Measurements from ENCODE around the gene ZXDC. TPM values are rescaled to one million over a fixed set of nuclear protein-coding genes. Genes with fewer than 3 reads are reported as not detected.

Gene ZXDC
- total and polyA plus RNA-seq, 2 donors (not counting 1 experiment from before 2014, with no cell fraction given): 38.9 to 70.9 TPM

GRCh38 chr3:126516936-126517290 lies 41.2 kb upstream of the ZXDC start:
- no peak overlapping the region for H3K4me3 Mint-ChIP-seq
- Histone ChIP-seq H3K4me1 (ENCODE audit: control insufficient read depth in 2 of 2, insufficient read depth in 2 of 2, low read length in 2 of 2) (no peaks in the 10 kb centered on the region), H3K36me3 (replicated peaks in 1 of 2; ENCODE audit: control extremely low read depth in 1 of 2, control insufficient read depth in 1 of 2, extremely low read depth in 1 of 2, insufficient read depth in 2 of 2, low read length in 1 of 2) (no peaks in the 10 kb centered on the region), H3K27ac (ENCODE audit: low read length in 2 of 2) (no peak overlapping the region), H3K9ac (ENCODE audit: low read length) (no peak overlapping the region), H3K79me2 (ENCODE audit: control insufficient read depth, insufficient read depth, low read length) (no peaks in the 10 kb centered on the region), H3K9me3 (ENCODE audit: control extremely low read depth in 1 of 3, control insufficient read depth in 2 of 3, insufficient read depth in 1 of 3, low read length in 2 of 3) (no peaks in the 10 kb centered on the region), H3K4me3 (ENCODE audit: control extremely low read depth in 1 of 5, extremely low read depth in 1 of 5, insufficient read depth in 1 of 5, low read depth in 2 of 5, low read length in 4 of 5) (no peak overlapping the region), H2AFZ (ENCODE audit: insufficient read depth, low read depth, low read length, poor library complexity, severe bottlenecking) (no peak overlapping the region), H3K27me3 (replicated peaks in 1 of 4; ENCODE audit: control extremely low read depth in 1 of 4, control insufficient read depth in 3 of 4, insufficient read depth in 4 of 4, low read length in 3 of 4) (peaks cover 0 to 5% (median 0%) of the 10 kb centered on the region in 4 experiments), H3K4me2 (replicated peaks; ENCODE audit: low read depth, low read length, poor library complexity, severe bottlenecking) (no peak overlapping the region), H4K20me1 (ENCODE audit: control insufficient read depth, insufficient read depth, low read length, poor library complexity, severe bottlenecking) (no peaks in the 10 kb centered on the region)
- no peak for DNase-seq
- no peak for ATAC-seq (ENCODE audit: low read depth)
- peaks cover under 1% of the 10 kb centered on the region for H3K27me3 Mint-ChIP-seq
- TF ChIP-seq EZH2 (IDR thresholded peaks at IDR 0.05; ENCODE audit: borderline replicate concordance, insufficient read depth, low read depth, low read length, poor library complexity, severe bottlenecking) (no peak), CTCF (IDR thresholded peaks at IDR 0.05) (no peak)
- no peaks in the 10 kb centered on the region for H3K9me3 Mint-ChIP-seq (ENCODE audit: insufficient read depth)
- WGBS (ENCODE audit: insufficient coverage): 94% methylated on average over 7 of the region's 9 CpGs
- no peaks in the 10 kb centered on the region for H3K4me1 Mint-ChIP-seq
- intact Hi-C loops (cut with micrococcal nuclease): no loop called here
- CTCF ChIA-PET: no interaction called here
- POLR2A ChIA-PET: no interaction called here
- no peak overlapping the region for H3K27ac Mint-ChIP-seq

- CTCF ChIA-PET: no interaction called here
- DNase-seq (no peak), ATAC-seq (ENCODE audit: low read depth) (no peak)
- Histone ChIP-seq H3K4me1 (ENCODE audit: control insufficient read depth in 2 of 2, insufficient read depth in 2 of 2, low read length in 2 of 2) (no peaks in the 10 kb centered on the region), H3K9me3 (ENCODE audit: control extremely low read depth in 1 of 3, control insufficient read depth in 2 of 3, insufficient read depth in 1 of 3, low read length in 2 of 3) (no peaks in the 10 kb centered on the region), H3K27ac (ENCODE audit: low read length in 2 of 2) (no peak overlapping the region), H3K4me3 (ENCODE audit: control extremely low read depth in 1 of 5, extremely low read depth in 1 of 5, insufficient read depth in 1 of 5, low read depth in 2 of 5, low read length in 4 of 5) (no peak overlapping the region), H3K79me2 (ENCODE audit: control insufficient read depth, insufficient read depth, low read length) (no peaks in the 10 kb centered on the region), H3K9ac (ENCODE audit: low read length) (no peak overlapping the region), H3K4me2 (replicated peaks; ENCODE audit: low read depth, low read length, poor library complexity, severe bottlenecking) (no peak overlapping the region), H3K27me3 (replicated peaks in 1 of 4; ENCODE audit: control extremely low read depth in 1 of 4, control insufficient read depth in 3 of 4, insufficient read depth in 4 of 4, low read length in 3 of 4) (peaks cover 0 to 5% (median 0%) of the 10 kb centered on the region in 4 experiments), H3K36me3 (replicated peaks in 1 of 2; ENCODE audit: control extremely low read depth in 1 of 2, control insufficient read depth in 1 of 2, extremely low read depth in 1 of 2, insufficient read depth in 2 of 2, low read length in 1 of 2) (no peaks in the 10 kb centered on the region), H4K20me1 (ENCODE audit: control insufficient read depth, insufficient read depth, low read length, poor library complexity, severe bottlenecking) (no peaks in the 10 kb centered on the region), H2AFZ (ENCODE audit: insufficient read depth, low read depth, low read length, poor library complexity, severe bottlenecking) (no peak overlapping the region)
- no peak overlapping the region for H3K4me3 Mint-ChIP-seq
- intact Hi-C loops (cut with micrococcal nuclease): no loop called here
- TF ChIP-seq EZH2 (IDR thresholded peaks at IDR 0.05; ENCODE audit: borderline replicate concordance, insufficient read depth, low read depth, low read length, poor library complexity, severe bottlenecking) (no peak), CTCF (IDR thresholded peaks at IDR 0.05) (no peak)
- H3K9me3 Mint-ChIP-seq (ENCODE audit: insufficient read depth): no peaks in the 10 kb centered on the region
- H3K27ac Mint-ChIP-seq: no peak overlapping the region
- no peaks in the 10 kb centered on the region for H3K4me1 Mint-ChIP-seq
- POLR2A ChIA-PET: no interaction called here
- WGBS (ENCODE audit: insufficient coverage): no CpG with 5 or more reads among the region's 6 CpGs
- H3K27me3 Mint-ChIP-seq: no peaks in the 10 kb centered on the region
These were observed 40.7 kb upstream of the ZXDC start for GRCh38 chr3:126516152-126516935.
